WTC11 (cell line): ENCODE results near the gene SWAP70.

ENCODE experiments used
- CREB1 ChIP-seq: sonication (generic); formaldehyde crosslinking; IDR thresholded peaks from 2 replicates; pipeline ENCODE4 v1.8.0; 2023; ENCODE audit warnings: mild to moderate bottlenecking, missing genetic modification reagents
- JUN ChIP-seq: sonication (generic); formaldehyde crosslinking; IDR thresholded peaks from 2 replicates; pipeline ENCODE4 v1.8.0; 2023; ENCODE audit warnings: mild to moderate bottlenecking, missing genetic modification reagents
- NFYB ChIP-seq: sonication (generic); formaldehyde crosslinking; conservative IDR thresholded peaks from 2 replicates; pipeline ENCODE4 v1.8.0; 2022; ENCODE audit warnings: low read depth, missing genetic modification reagents
- SP1 ChIP-seq: sonication (generic); formaldehyde crosslinking; conservative IDR thresholded peaks from 2 replicates; pipeline ENCODE4 v1.8.1; 2022; ENCODE audit warnings: missing genetic modification reagents
- ZNF121 ChIP-seq: sonication (generic); formaldehyde crosslinking; IDR thresholded peaks from 2 replicates; pipeline ENCODE4 v1.8.0; 2023; ENCODE audit warnings: missing genetic modification reagents
- TF ChIP-seq, protein P1 (sequence below): fragments of 200-600 bp; IDR thresholded peaks from 2 replicates; pipeline ENCODE4 v1.8.0; 2022; ENCODE audit warnings: antibody characterized with exemption
- TF ChIP-seq, protein P2 (sequence below): sonication (generic); formaldehyde crosslinking; IDR thresholded peaks from 2 replicates; pipeline ENCODE4 v1.8.1; 2022; ENCODE audit warnings: mild to moderate bottlenecking, moderate library complexity, missing genetic modification reagents
- TF ChIP-seq, protein P3 (sequence below): sonication (generic); formaldehyde crosslinking; conservative IDR thresholded peaks from 2 replicates; pipeline ENCODE4 v1.8.1; 2022; ENCODE audit warnings: mild to moderate bottlenecking, missing genetic modification reagents

DNA sequence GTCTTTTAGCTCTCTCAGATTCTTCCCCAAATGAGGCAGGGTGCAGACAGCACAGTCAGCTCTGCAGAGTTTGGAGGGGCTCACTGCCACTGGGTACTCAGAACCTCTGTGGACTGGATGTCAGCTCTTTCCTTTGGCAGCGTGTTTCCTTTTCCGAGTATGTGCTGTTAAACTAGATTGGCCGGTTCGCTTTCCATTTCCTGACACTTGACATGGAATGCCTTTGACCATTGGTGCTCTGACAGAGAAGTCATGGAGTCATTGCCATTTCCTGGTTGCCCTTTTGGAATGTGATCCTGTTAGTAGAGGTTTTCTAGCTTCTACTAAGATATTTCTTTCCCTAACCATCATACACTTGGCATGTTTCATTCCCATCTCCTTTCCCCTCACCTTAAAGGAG lies 86.7 kb downstream of the SWAP70 start:
- TF ChIP-seq SP1 (CRISPR knock-in tag) (no peak), JUN (CRISPR knock-in tag) (no peak), CREB1 (no peak), NFYB (CRISPR knock-in tag) (no peak), ZNF121 (CRISPR knock-in tag) (no peak)
- TF ChIP-seq, protein P1, sequence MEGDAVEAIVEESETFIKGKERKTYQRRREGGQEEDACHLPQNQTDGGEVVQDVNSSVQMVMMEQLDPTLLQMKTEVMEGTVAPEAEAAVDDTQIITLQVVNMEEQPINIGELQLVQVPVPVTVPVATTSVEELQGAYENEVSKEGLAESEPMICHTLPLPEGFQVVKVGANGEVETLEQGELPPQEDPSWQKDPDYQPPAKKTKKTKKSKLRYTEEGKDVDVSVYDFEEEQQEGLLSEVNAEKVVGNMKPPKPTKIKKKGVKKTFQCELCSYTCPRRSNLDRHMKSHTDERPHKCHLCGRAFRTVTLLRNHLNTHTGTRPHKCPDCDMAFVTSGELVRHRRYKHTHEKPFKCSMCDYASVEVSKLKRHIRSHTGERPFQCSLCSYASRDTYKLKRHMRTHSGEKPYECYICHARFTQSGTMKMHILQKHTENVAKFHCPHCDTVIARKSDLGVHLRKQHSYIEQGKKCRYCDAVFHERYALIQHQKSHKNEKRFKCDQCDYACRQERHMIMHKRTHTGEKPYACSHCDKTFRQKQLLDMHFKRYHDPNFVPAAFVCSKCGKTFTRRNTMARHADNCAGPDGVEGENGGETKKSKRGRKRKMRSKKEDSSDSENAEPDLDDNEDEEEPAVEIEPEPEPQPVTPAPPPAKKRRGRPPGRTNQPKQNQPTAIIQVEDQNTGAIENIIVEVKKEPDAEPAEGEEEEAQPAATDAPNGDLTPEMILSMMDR, result no peak
- TF ChIP-seq, protein P2, sequence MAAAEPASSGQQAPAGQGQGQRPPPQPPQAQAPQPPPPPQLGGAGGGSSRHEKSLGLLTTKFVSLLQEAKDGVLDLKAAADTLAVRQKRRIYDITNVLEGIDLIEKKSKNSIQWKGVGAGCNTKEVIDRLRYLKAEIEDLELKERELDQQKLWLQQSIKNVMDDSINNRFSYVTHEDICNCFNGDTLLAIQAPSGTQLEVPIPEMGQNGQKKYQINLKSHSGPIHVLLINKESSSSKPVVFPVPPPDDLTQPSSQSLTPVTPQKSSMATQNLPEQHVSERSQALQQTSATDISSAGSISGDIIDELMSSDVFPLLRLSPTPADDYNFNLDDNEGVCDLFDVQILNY, result no peak
- TF ChIP-seq, protein P3, sequence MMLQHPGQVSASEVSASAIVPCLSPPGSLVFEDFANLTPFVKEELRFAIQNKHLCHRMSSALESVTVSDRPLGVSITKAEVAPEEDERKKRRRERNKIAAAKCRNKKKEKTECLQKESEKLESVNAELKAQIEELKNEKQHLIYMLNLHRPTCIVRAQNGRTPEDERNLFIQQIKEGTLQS (CRISPR knock-in tag), result no peak
